Measurements from ENCODE around the gene MUC16. TPM values are rescaled to one million over a fixed set of nuclear protein-coding genes. Genes with fewer than 3 reads are reported as not detected.
"Not testable (repeated sequence)": the region's sequence is repeated elsewhere in the genome, so short reads cannot be mapped to it uniquely, and the experiment has no call there.

Gene MUC16
- not detected for polyA plus RNA-seq (2013, experiment 1 of 2; ENCODE audit: insufficient read length)
- not detected for polyA plus RNA-seq (2013, experiment 2 of 2; ENCODE audit: insufficient read length)

DNA sequence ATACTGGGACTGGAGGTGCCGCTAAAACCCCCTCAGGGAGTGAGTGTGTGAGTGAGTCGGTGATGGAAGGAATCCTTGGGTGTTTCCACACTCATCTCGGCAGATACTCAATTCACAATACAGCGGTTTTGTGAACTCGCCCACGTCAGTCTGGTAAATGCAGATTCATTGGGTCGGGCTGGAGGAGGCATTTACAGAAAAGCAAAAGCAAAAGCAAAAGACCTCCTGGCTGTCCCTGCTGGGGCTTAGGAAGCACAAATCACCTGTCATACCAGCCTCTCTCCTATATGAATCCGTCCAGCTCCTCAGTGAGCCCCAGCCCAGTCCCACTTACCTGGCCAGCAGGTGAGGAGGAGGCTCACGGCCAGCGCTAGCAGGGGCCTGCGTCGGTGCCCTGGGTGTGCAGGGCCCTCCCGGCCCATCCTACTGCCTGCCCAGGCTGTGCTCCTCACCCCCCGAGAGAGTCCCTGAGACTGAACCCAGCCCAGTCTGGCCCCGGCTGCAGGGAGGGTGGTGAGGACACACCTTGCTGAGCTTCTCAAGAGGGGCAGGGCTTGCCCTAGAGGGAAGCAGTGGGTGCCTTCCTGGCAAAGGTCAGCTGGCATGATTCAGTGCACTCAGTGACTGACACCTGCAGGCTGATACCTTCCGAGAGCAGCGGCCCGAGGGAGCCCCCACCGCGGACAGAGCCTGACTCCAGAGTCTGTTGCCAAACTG, at the start of gene MUC16:
TSS of gene MUC16 (minus strand) at position 475 of the 717 bp plus-strand sequence.
- no peak for DNase-seq

DNA sequence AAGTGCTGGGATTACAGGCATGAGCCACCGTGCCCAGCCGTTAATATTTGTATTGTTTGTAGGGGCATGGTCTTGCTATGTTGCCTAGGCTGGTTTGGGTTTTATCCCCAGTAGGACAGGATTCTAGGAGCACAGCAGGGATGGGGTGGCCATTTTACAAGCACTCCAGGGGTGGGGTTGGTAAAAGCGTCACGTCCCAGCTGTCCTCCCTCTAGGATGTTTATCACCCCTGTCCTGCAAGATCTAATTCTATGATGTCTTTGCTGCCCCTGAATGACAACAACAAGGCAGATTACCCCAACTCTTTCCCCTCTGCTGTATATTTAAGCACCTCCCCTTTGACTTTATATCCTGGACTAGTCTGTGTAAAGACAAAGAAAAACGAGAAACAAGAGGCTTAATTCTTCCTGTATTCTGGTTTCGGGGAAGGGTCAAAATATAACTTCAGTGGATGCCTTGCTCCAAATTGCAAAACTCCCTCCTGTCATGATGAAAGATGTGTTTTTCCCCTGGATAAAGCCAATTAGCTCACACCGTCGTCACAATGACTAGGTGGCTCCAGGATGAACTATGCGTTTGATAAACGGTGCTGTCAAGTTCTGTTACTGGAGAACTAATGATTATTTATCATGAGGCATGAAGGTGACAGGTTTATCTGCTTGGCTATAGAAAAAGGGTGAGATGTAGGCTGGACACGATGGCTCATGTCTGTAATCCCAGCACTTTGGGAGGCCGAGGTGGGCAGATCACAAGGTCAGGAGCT, 48.9 kb upstream of the MUC16 start:
- DNase-seq = no peak

DNA sequence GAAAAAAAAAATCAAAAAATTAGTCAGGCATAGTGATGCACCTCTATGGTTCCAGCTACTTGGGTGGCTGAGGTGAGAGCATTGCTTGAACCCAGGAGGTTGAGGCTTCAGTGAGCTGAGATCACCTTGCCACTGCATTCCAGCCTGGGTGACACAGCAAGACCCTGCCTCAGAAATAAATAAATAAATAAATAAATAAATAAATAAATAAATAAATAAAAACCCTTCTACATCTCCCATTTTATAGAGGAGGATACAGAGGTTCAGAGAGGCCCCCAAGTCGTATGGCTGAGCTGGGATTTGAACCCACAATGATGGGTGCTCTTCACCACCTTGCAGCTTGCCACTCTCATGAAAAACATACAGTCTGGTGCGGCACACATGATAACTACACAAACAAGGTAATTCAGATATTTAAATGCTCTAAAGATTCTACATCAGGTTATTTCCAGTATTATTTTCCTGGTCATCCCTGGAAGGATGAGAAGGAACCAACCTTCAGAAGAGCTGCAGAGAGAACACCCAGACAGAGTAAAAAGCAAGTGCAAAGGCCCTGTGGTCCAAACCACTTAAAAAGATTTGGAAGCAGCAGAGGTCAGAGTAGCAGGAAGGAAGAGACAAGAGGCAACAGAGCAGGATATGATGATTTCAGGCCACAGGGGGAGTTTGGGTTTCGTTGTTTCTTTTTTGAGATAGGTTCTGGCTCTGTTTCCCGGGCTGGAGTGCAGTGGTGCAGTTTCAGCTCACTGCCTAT, 47.5 kb upstream of the MUC16 start:
- DNase-seq = no peak

DNA sequence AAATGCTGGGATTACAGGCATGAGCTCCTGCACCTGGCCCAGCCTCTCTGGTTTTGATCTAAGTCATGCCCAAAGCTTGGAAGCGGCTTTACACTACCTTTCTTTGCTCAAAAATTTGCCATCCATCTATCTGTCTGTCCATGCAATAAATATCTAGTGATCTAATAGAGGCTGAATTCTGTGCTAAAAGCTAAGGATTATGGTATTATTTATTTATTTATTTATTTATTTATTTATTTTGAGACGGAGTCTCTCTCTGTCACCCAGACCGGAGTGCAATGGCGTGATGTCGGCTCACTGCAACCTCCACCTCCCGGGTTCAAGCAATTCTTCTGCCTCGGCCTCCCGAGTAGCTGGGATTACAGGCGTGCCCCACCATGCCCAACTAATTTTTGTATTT, 45.9 kb upstream of the MUC16 start:
- DNase-seq = not testable (repeated sequence)

DNA sequence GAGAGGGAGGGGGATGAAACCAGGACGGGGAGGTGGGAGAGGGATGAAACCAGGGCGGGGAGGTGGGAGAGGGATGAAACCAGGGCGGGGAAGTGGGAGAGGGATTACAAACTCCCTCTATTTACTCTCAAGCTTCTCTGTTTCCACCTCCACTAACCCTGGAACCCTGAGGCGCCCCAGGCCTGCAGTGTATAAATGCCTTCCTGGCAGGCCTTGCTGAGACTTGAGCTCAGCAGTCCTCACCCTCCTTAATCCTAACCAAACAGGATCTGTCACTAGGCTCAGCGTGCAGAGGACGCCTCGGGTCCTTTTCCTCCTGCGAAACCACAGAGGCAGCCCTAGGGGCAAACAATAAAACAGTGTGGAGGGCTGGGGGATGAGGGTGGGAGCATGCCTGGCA, 44.6 kb upstream of the MUC16 start:
- DNase-seq = no peak

DNA sequence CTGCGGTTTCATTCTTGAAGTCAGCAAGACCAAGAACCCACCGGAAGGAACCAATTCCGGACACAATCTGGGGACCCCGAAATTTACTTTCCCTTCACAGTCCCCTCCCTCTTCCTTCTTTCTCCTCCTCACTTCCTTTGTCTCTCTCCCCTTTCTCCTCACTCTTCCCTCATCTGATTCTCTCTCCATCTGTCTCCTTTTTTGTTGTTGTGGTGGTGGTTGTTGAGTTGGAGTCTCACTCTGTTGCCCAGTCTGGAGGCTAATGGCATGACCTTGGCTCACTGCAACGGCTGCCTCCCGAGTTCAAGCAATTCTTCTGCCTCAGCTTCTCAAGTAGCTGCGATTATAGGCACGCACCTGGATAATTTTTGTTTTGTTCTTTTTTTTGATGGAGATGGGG, 44.0 kb upstream of the MUC16 start:
- DNase-seq = no peak

DNA sequence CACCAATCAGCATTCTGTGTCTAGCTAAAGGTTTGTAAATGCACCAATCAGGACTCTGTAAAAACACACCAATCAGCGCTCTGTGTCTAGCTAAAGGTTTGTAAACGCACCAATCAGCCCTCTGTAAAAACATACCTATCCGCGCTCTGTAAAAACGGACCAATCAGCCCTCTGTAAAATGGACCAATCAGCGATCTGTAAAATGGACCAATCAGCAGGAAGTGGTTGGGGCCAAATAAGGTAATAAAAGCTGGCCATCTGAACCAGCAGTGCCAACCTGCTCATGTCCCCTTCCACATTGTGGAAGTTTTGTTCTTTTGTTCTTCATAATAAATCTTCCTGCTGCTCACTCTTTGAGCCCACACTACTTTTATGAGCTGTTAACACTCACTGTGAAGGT, 43.5 kb upstream of the MUC16 start:
- not testable (repeated sequence) for DNase-seq

DNA sequence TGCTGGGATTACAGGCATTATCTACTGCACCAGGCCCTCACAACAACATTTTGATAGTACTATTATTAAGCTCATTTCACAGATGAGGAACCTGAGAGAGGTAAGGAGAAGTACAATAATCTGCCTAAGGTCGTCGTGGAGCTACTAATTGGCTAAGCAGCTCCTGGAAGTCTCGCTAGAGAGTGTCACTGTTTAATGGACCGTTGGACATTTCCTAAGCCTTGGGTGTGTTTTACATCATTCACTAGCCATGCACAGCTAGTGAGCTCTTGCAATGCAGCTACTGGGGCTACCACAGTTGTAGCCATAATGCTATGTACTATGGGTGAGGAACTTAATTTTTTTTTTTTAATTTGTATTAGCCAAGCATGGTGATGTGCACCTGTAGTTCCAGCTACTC, 42.7 kb upstream of the MUC16 start:
- no peak for DNase-seq

DNA sequence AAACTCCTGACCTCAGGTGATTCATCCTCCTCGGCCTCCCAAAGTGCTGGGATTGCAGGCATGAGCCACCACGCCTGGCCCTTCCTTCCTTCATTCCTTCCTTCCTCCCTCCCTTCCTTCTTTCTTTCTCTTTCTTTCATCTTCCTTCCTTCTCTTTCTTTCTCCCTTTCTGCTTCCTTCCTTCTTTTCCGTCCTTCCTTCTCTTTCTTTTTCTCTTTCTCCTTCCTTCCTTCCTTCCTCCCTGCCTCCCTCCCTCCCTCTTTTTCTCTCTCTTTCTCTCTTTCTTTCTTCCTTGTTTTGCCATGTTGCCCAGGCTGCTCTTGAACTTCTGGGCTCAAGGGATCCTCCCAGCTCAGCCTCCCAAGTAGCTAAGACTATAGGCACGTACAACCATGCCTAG, 36.5 kb upstream of the MUC16 start:
- no peak for DNase-seq

DNA sequence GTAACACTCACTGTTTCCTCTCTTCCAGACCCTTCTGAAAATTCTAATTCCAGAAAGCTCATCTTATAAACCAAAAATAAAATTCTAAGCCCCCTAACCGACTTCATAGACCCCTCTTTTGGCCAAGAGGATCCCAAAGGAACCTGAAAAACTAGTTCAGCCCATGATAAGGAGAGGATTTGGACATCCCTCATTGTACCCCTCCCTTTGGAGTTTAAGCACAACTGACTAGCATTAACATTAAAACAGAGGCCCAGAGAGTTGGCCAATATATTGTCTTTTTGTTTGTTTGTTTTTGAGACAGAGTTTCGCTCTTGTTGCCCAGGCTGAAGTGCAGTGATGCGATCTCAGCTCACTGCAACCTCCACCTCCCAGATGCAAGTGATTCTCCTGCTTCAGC, 34.2 kb upstream of the MUC16 start:
- DNase-seq = no peak

DNA sequence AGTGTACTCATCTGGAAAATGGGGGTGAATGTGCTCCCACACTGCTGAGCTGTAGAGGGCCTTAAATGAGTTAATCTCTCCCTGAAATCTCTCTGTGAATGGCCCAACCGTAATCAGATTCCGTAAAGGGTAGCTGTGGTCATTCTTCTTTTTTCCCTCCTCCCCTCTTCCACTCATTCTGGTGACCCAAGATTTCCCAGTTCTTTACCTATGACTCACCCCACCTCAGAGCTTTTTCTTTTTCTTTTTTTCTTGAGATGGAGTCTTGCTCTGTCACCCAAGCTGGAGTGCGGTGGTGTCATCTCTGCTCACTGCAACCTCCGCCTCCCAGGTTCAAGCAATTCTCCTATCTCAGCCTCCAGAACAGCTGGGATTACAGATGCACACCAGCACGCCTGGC, 33.3 kb upstream of the MUC16 start:
- no peak for DNase-seq

DNA sequence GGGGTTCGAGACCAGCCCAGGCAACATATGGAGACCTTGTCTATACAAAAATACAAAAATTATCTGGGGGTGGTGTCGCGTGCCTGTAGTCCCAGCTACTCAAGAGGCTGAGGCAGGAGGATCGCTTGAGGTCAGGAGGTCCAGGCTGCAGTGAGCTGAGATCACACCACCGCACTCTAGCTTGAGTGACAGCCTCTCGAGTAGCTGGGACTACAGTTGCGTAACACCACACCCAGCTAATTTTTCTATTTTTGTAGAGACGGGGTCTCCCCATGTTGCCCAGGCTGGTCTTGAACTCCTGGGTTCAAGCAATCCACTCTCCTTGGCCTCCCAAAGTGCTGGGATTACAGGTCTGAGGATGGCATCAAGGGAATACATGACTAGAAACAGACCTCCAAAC, 30.8 kb upstream of the MUC16 start:
- no peak for DNase-seq

DNA sequence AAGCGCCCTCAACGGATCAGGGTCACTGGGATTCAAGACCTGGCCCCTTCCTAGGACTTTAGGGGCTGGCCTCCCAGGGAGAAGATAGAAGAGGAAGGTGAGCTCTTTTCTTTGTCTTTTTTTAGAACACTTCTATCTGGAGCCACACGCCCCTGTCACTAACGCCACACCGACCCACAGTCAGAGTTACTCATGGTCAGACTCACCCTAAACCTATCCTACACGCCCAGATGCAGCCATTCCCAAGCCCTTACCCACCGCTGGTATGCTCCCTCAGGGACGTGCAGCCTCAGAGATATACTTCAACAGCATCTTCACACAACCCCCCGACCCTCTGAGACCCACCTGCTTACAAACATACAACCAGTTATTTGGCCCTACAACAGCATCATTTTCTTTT, 29.9 kb upstream of the MUC16 start:
- no peak for DNase-seq

DNA sequence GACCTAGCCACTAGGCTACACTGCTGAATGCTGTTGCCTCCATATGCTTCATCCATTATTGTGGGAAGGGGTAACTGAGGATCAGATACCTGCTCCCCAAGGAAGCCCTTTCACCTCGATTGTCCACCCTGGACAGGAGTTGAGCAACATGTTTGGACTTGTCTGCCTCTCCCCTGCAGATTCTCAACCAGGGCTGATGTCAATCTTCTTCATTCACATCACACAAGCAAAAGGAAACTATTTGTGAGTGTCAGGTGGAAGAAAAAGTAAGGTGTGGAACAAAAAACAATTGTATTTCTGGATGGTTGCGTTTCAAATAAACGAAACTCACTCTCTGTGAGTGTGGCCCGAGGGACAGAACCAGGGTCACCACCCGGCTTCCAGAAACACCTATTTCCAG, 29.5 kb upstream of the MUC16 start:
- DNase-seq = no peak

DNA sequence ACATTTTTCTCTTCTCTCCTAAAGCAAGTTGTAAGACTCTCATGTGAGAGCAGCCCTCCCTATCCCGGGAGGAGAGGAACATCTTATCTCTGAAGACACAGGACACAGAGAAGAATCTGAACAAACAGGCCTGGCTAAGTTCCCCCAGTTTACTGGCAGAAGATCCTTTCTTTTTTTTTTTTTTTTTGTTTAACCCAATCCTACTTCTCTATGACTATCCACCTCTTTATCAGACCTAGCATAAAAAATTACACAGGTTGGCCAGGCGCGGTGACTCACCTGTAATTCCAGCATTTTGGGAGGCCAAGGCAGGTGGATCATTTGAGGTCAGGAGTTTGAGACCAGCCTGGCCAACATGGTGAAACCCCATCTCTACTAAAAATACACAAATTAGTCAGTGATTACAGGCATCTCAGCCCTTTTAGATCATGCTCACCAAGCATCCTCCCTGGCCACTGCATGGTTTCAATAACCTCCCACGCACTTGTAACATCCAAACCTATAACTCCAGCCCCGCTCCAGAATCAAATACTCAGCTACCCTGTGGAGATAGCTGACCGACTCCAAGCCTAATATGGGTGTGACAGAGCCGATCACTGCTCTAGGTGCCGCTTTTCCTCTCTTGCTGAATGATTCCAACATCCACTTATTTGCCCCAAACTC, 27.3 kb upstream of the MUC16 start:
- no peak for DNase-seq

DNA sequence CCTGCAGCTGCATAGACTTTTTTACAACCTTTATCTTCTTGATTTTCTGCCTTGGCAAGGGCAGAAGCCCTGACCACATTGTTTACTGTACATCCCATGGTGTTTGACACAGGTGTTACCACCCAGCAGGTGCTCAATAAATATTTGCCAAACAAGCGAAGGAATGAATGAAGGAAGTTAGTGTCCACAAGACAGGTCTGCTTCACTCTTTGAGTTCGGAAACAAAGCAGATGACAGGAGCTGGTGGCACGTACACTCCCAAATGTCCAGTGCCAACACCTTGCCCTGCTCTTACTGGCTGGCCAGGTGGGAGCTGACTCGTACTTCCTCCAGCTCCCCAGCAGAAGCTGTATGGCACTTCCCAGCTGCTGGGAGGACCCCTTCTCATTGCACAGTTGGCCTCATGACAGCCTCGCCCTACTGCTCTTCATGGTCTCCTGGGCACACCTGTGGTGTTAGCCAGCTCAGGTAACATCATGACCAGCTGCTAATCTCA, 22.0 kb upstream of the MUC16 start:
- no peak for DNase-seq

DNA sequence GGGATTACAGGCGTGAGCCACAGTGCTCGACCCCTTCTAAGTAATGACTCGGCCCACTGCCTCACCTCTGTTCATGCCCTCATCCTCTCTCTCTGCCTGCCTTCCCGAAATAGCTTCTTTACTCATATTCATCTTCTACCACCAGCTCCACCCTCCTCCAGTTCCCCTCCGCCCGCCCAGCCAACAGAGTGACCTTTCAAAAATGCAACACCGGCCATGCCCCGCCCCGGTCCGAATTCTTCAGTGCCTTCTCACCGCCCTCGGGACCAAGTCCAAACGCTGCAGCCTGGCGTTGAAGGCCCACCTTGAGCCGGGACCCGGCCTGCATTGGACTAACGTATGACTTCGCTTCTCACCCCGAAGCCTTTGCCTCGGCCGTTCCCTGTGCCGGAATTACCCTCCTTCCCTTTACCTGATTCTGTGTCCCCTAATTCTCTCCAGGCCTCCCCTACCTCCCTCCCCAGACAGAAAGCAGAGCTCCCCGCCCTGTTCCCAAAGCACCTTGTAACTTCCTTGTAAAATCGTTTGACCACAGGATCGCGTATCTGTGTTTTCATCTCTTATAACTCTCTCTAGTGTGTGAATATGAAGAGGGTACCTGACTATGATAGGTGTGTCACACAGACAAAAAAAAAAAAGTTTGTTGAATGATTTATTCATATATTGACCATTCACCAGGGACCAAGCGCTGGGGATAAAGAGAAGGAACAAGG, 8.1 kb upstream of the MUC16 start:
- DNase-seq = no peak

DNA sequence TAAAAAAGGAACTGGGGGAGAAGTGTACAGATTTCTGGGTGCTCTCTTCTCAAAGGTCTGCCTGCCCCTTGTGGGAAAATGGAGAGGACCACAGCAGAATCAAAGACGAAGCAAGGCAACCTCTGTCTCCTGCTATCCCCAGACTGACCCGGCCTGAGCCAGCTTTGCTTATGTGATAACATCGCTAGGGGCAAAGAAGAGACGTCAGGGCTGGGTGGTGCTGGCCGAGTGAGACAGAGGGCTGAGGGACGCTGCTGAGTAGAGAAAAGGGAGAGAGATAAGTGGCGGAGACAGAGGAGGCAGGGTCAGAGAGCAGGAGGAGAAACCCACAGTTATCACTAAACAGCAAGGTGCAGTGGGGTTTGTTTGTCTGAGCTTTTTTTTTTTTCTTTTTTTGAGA, 4.6 kb upstream of the MUC16 start:
- no peak for DNase-seq

DNA sequence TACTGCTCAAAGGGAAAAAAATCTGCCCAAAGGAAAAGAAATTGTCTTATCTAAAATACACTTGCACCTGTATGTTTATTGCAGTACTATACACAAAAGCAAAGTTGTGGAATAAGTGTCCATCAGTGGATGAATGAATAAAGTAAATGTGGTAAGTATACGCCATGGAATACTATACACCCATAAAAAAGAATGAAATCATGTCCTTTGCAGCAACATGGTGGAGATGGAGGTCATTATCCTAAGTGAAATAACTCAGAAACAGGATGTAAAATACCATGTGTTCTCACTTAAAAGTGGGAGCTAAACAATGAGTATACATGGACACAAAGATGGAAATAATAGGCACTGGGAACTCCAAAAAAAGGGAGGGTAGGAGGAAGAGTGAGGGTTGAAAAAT, 3.8 kb upstream of the MUC16 start:
- DNase-seq = no peak

DNA sequence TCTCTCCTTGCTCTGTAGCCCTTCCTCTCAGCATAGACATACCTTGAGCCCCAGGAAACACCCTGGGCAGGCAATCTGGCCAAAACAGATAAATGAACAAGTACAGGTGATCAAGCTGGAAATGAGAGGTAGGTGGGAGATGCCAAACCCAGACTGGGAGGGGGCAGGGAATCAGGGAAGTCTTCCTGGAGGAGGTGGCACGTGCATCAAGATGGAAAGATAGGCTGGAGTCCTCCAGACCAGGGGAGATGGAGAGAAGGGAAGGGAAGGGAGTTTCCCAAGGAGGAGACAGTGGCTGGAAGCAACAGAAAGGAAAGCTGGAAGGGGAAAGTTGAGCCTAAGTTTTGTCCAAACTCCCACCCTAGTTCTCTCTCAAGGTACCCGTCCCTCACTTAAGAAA, 1.7 kb upstream of the MUC16 start:
- no peak for DNase-seq

DNA sequence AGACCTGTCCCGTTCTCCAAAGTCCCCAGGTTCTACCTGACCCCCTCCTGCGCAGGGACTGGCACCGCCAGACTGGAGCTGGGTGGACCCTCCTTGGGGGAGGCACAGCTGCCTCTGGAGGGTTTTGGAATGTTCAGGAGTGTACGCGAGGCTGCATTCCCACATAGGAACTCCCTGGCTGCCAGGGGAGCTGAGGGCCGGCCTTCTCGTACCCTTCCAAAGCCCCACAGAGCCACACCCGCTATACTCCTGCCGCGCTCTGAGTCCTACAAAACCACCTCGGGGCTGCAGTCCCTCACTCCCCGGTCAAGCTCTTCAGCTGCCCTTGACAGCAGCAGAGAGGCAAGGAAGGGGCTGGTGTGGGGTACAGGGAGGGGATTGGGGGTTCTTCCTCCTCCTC, 484 bp upstream of the MUC16 start:
- no peak for DNase-seq

DNA sequence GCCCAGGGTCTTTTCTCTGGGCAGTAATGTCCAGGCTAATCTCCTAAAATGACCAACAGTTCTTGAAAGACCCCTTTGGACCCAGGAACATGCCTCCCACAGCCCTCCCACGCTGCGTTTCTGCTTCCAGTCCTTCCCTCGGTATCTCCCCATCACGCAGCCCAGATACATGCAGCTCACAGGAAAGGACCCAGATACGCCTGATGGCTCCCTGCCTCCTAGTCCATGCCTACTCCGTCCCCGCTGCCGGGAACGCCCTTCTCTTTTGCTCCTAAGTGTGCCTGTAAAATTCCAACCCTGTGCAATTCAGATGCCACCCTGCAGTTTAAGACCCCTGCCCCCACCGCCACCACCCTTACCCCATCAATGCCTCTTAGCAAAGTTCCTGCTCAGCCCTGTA, 778 bp downstream of the MUC16 start:
- no peak for DNase-seq
